Endothelial cell of umbilical vein (primary cell): ENCODE measurements around the gene SH3RF3. TPM values are rescaled to one million over a fixed set of nuclear protein-coding genes. Genes with fewer than 3 reads are reported as not detected.

ENCODE experiments used
- BruUV-seq: library from RNA; stranded (reverse); fragments of 400-500 nt; replicated peaks from 2 replicates; lab custom pipeline; 2021; lab: Mats Ljungman, UMichigan
- CTCF ChIA-PET: fragments of 300-600, 350-600 bp; sonication (Branson Sonifier 250); formaldehyde crosslinking; loops from one replicate; lab custom pipeline; 2021; ENCODE audit warnings: antibody characterized with exemption, inconsistent platforms; lab: Charles Lee
- POLR2A ChIA-PET: fragments of 300-600, 350-600 bp; sonication (Branson Sonifier 250); formaldehyde crosslinking; loops from one replicate; lab custom pipeline; 2021; ENCODE audit warnings: antibody characterized with exemption, inconsistent platforms; lab: Charles Lee
- DNase-seq: peaks from one replicate; pipeline ENCODE4 v3.0.0-alpha.2; 2011; ENCODE audit warnings: low read depth, low spot score
- FAIRE-seq: peaks from 2 replicates; lab custom pipeline; 2011; peaks lifted over from hg19 to GRCh38; lab: Jason Lieb, UNC
- H2AFZ ChIP-seq: 2 replicates; pipeline ENCODE4 v1.6.0; 2012; ENCODE audit warnings: low read depth, low read length, control low read depth, inconsistent platforms
- H3K27ac ChIP-seq: 2 replicates; pipeline ENCODE4 v1.5.1; 2011; ENCODE audit warnings: low read depth, mild to moderate bottlenecking, control low read depth, low read length, moderate library complexity; ENCODE audit not compliant: insufficient read depth
- H3K27me3 ChIP-seq, 2 experiments: 2 replicates each; pipeline versions ENCODE4 v1.6.0 to v1.6.1; 2011; ENCODE audit warnings: low read length in 2 of 2, mixed read lengths in 1 of 2; ENCODE audit not compliant: control insufficient read depth in 2 of 2, insufficient read depth in 2 of 2
- H3K36me3 ChIP-seq, 2 experiments: 2 replicates in 1 of 2; 3 replicates in 1 of 2; pipeline ENCODE4 v1.5.1; 2011; ENCODE audit warnings: low read length in 2 of 2, mild to moderate bottlenecking in 1 of 2, moderate library complexity in 1 of 2; ENCODE audit not compliant: control insufficient read depth in 2 of 2, insufficient read depth in 2 of 2; ENCODE audit errors: extremely low read depth in 1 of 2
- H3K4me1 ChIP-seq: 3 replicates; pipeline ENCODE4 v1.5.1; 2011; ENCODE audit warnings: mild to moderate bottlenecking, low read length; ENCODE audit not compliant: control insufficient read depth, insufficient read depth; ENCODE audit errors: extremely low read depth
- H3K4me2 ChIP-seq: 2 replicates; pipeline ENCODE4 v1.6.1; 2011; ENCODE audit warnings: low read length, control low read depth, mixed read lengths; ENCODE audit not compliant: insufficient read depth
- H3K4me3 ChIP-seq, 3 experiments: fragments of 200-600 bp in 1 of 3; sonication (generic), shearing (Covaris generic) in 1 of 3; replicated peaks in 1 of 3; 2 replicates each; pipeline ENCODE4 v1.5.1; 2011 to 2016; ENCODE audit warnings: control low read depth in 3 of 3, low read length in 3 of 3, mild to moderate bottlenecking in 2 of 3, inconsistent platforms in 1 of 3, low read depth in 1 of 3, moderate library complexity in 1 of 3; ENCODE audit not compliant: insufficient read depth in 1 of 3
- H3K79me2 ChIP-seq: 2 replicates; pipeline ENCODE4 v1.6.0; 2012; ENCODE audit warnings: low read length, inconsistent platforms; ENCODE audit not compliant: control insufficient read depth, insufficient read depth
- H3K9ac ChIP-seq: replicated peaks from 2 replicates; pipeline ENCODE3; 2011; ENCODE audit warnings: low read length, control low read depth; ENCODE audit not compliant: insufficient read depth; ENCODE audit errors: extremely low read depth
- H3K9me1 ChIP-seq: replicated peaks from 3 replicates; pipeline ENCODE4 v1.6.0; 2011; ENCODE audit warnings: mild to moderate bottlenecking, low read length; ENCODE audit not compliant: control insufficient read depth, insufficient read depth; ENCODE audit errors: extremely low read depth
- H3K9me3 ChIP-seq: replicated peaks from 2 replicates; pipeline ENCODE4 v1.5.1; 2012; ENCODE audit warnings: low read length, inconsistent platforms; ENCODE audit not compliant: control insufficient read depth, insufficient read depth
- H4K20me1 ChIP-seq: replicated peaks from 2 replicates; pipeline ENCODE3; 2011; ENCODE audit warnings: mild to moderate bottlenecking, low read length; ENCODE audit not compliant: control insufficient read depth, insufficient read depth; ENCODE audit errors: extremely low read depth
- CTCF ChIP-seq, 2 donors: IDR thresholded peaks; 1 replicate in 1 of 2; 2 replicates in 1 of 2; pipeline ENCODE4 v1.5.1; 2011; ENCODE audit warnings: low read length in 2 of 2, mild to moderate bottlenecking in 2 of 2, moderate library complexity in 2 of 2, control low read depth in 1 of 2, inconsistent platforms in 1 of 2, low read depth in 1 of 2; ENCODE audit not compliant: insufficient read depth in 1 of 2; ENCODE audit errors: extremely low read depth in 1 of 2
- EZH2 ChIP-seq: IDR thresholded peaks from 2 replicates; pipeline ENCODE4 v1.6.1; 2012; ENCODE audit warnings: borderline replicate concordance, low read depth, mild to moderate bottlenecking, moderate library complexity, low read length, inconsistent platforms; ENCODE audit not compliant: severe bottlenecking
- FOS ChIP-seq: IDR thresholded peaks from 2 replicates; pipeline ENCODE4 v1.6.1; 2011; ENCODE audit warnings: mild to moderate bottlenecking, low read length, moderate library complexity, borderline replicate concordance; ENCODE audit not compliant: insufficient read depth
- MAX ChIP-seq: IDR thresholded peaks from 2 replicates; pipeline ENCODE4 v1.6.1; 2011; ENCODE audit not compliant: insufficient read depth, insufficient read length
- MYC ChIP-seq: IDR thresholded peaks from one replicate; pipeline ENCODE4 v1.6.1; 2011; ENCODE audit warnings: mild to moderate bottlenecking, low read depth, low read length
- POLR2A ChIP-seq: IDR thresholded peaks from 2 replicates; pipeline ENCODE4 v1.6.1; 2012; ENCODE audit warnings: low read depth, mild to moderate bottlenecking, control low read depth, low read length
- POLR2AphosphoS5 ChIP-seq: IDR thresholded peaks from 2 replicates; pipeline ENCODE4 v1.6.1; 2012; ENCODE audit warnings: low read depth, mild to moderate bottlenecking, control low read depth, low read length, moderate library complexity; ENCODE audit not compliant: insufficient read depth
- dilution Hi-C: fragments of 300-500 bp; cut with MboI; formaldehyde crosslinking; loops from one replicate; pipeline ENCODE4 v1.15.0; 2019; ENCODE audit warnings: low sequenced_read_pairs; ENCODE audit not compliant: extremely low pct_ligation_motif_present
- intact Hi-C: fragments of 100-400 bp; cut with micrococcal nuclease; formaldehyde crosslinking; loops from one replicate; pipeline ENCODE4 v1.10.0; 2022
- polyA plus RNA-seq, 4 experiments: library from polyadenylated mRNA; depleted of rRNA in 3 of 4; stranded (reverse) in 3 of 4; unstranded in 1 of 4; fragments of >200 nt; gene quantifications; 2 replicates each; pipeline versions ENCODE4 v1.2.1 to v1.2.3, GENCODE V29; 2011 to 2012; ENCODE audit warnings: missing spikeins in 1 of 4
- total RNA-seq: library from RNA; stranded (reverse); gene quantifications from 2 replicates; pipeline ENCODE4 v1.2.3, GENCODE V29; 2021

The SH3RF3 gene
- total and polyA plus RNA-seq, 2 donors (not counting 3 experiments of a cell fraction or from before 2014, with no cell fraction given) = 3.8 to 14.7 TPM

- TF ChIP-seq CTCF (IDR thresholded peaks at IDR 0.05; ENCODE audit: extremely low read depth in 1 of 2, insufficient read depth in 1 of 2, low read depth in 1 of 2, low read length in 2 of 2) (no peak), EZH2 (no peak), MYC (no peak), POLR2A (no peak), FOS (no peak), POLR2AphosphoS5 (no peak), MAX (no peak)
- intact Hi-C loops = no loop called here
Observed at GRCh38 chr2:109397893-109398292, 268.9 kb downstream of the SH3RF3 start.

More at GRCh38 chr2:109397893-109398292, 268.9 kb downstream of the SH3RF3 start:
- ChIA-PET CTCF (interaction anchor here (1.0 to 2.3 kb wide), 3 partner anchors 14 to 112 kb away, joined by 3 to 7 read pairs (median 6); no protein-coding TSS in a partner anchor), POLR2A (no interaction called here)
- H3K4me3 ChIP-seq = no peak overlapping the region
- no peaks in the 10 kb centered on the region for H3K79me2 ChIP-seq
- FAIRE-seq = no peak
- H3K9ac ChIP-seq = no peak overlapping the region
- H3K9me1 ChIP-seq = no peaks in the 10 kb centered on the region
- BruUV-seq = no TSS peak
- no peaks in the 10 kb centered on the region for H4K20me1 ChIP-seq
- H3K36me3 ChIP-seq = peaks cover 0 to 2% of the 10 kb centered on the region in 2 experiments
- H3K27ac ChIP-seq = no peak overlapping the region
- no peaks in the 10 kb centered on the region for H3K4me1 ChIP-seq
- DNase-seq = no peak
- H3K4me2 ChIP-seq = no peak overlapping the region
- dilution Hi-C loops = no loop called here
- H3K9me3 ChIP-seq = no peaks in the 10 kb centered on the region
- no peak overlapping the region for H2AFZ ChIP-seq
- H3K27me3 ChIP-seq = no peaks in the 10 kb centered on the region
